ENCODE data around the gene NCK2. TPM values are rescaled to one million over a fixed set of nuclear protein-coding genes. Genes with fewer than 3 reads are reported as not detected.

The NCK2 gene
- total and polyA plus RNA-seq, 2 of the 4 experiments (the other 2 are of a cell fraction): 15.8 to 22.2 TPM

DNA sequence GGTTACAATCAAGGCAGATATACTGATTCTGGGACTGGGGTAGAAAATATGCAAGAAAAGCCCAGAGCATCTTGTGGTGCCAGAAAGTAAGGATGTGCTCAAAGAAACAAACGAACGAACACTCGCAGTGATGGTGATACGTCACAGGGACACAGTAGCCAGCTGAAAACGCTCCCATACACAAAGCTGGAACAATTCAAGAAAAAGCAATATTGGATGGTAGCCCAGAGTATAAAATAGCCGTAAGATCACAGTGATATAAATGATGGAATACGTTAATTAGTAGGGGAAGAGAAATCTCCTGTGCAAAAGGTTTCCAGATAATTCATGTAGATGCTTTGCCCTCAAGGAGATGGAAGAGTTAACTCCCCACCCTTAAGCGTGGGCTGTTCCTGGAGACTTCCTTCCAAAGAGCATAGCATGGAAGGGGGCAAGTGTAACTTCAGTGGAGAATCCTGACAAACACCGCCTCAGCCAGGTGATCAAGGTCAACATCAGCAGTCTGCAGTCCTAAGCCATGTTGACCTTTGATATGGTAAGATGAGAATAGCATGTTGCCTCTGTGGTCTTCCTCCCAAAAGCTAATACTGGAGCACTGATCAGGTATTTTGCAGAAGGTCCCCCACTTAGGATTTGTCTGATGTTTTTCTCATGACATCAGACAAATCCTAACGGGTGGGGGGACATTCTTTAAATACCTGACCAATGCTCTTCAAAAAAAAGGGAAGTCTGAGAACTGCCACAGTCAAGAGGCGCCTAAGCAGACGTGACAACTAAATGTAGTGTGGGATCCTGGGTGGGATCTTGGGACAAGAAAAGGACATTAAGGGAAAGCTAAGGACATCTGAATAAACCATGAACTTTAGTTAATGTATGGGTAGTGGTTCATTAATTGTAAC lies 99.0 kb downstream of the NCK2 start:
- CTCF ChIA-PET: no interaction called here
- TF ChIP-seq RCOR1 (IDR thresholded peaks at IDR 0.05; ENCODE audit: insufficient replicate concordance, low read length) (no peak), FOS (IDR thresholded peaks at IDR 0.05; ENCODE audit: low read depth, low read length) (no peak), POLR2A (IDR thresholded peaks at IDR 0.05; ENCODE audit: low read depth, low read length) (no peak), RAD21 (IDR thresholded peaks at IDR 0.05; ENCODE audit: low read length) (no peak), CEBPB (IDR thresholded peaks at IDR 0.05; ENCODE audit: low read depth, low read length) (no peak), SMC3 (IDR thresholded peaks at IDR 0.05; ENCODE audit: low read depth, low read length) (no peak), MAFK (IDR thresholded peaks at IDR 0.05; ENCODE audit: low read depth, low read length) (no peak), MAZ (IDR thresholded peaks at IDR 0.05; ENCODE audit: borderline replicate concordance, low read depth, low read length) (no peak), MXI1 (IDR thresholded peaks at IDR 0.05; ENCODE audit: borderline replicate concordance, low read depth, low read length) (no peak), BHLHE40 (IDR thresholded peaks at IDR 0.05; ENCODE audit: low read depth, low read length) (no peak), RFX5 (IDR thresholded peaks at IDR 0.05; ENCODE audit: low read depth, low read length) (no peak), CHD1 (IDR thresholded peaks at IDR 0.05; ENCODE audit: low read depth, low read length) (no peak), NFE2L2 (IDR thresholded peaks at IDR 0.05; ENCODE audit: low read depth, low read length) (no peak)
- TF ChIP-seq, protein P1, sequence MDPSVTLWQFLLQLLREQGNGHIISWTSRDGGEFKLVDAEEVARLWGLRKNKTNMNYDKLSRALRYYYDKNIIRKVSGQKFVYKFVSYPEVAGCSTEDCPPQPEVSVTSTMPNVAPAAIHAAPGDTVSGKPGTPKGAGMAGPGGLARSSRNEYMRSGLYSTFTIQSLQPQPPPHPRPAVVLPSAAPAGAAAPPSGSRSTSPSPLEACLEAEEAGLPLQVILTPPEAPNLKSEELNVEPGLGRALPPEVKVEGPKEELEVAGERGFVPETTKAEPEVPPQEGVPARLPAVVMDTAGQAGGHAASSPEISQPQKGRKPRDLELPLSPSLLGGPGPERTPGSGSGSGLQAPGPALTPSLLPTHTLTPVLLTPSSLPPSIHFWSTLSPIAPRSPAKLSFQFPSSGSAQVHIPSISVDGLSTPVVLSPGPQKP (IDR thresholded peaks at IDR 0.05; ENCODE audit: borderline replicate concordance, low read depth, low read length): no peak
- TF ChIP-seq, protein P2, sequence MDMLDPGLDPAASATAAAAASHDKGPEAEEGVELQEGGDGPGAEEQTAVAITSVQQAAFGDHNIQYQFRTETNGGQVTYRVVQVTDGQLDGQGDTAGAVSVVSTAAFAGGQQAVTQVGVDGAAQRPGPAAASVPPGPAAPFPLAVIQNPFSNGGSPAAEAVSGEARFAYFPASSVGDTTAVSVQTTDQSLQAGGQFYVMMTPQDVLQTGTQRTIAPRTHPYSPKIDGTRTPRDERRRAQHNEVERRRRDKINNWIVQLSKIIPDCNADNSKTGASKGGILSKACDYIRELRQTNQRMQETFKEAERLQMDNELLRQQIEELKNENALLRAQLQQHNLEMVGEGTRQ (IDR thresholded peaks at IDR 0.05; ENCODE audit: low read depth, low read length): no peak

More for the DNA sequence above, 99.0 kb downstream of the NCK2 start:
- no TSS peak for BruUV-seq (replicated peaks)
- no peak overlapping the region for H2BK15ac ChIP-seq (ENCODE audit: low read depth, low read length)
- H4K20me1 ChIP-seq (ENCODE audit: insufficient read depth, low read length): peaks cover 12% of the 10 kb centered on the region
- H3K18ac ChIP-seq (ENCODE audit: low read depth, low read length): no peak overlapping the region
- H3K14ac ChIP-seq (replicated peaks; ENCODE audit: low read depth, low read length): peak overlapping the region; percentile 17
- H3K4me2 ChIP-seq (ENCODE audit: low read depth, low read length): no peak overlapping the region
- intact Hi-C loops (cut with micrococcal nuclease) (no loop called here), dilution Hi-C loops (cut with HindIII; ENCODE audit: low sequenced_read_pairs, unreplicated experiment) (no loop called here), in situ Hi-C loops (cut with MboI; ENCODE audit: low sequenced_read_pairs) (no loop called here)
- no peak overlapping the region for H3K4me3 ChIP-seq (ENCODE audit: insufficient read depth, low read depth, low read length)
- POLR2A ChIA-PET (ENCODE audit: unreplicated experiment): no interaction called here
- H3K27me3 ChIP-seq (ENCODE audit: control insufficient read depth, insufficient read depth, low read length): no peaks in the 10 kb centered on the region
- 100% methylated on average over 1 of the region's 12 CpGs; no CpG with 5 or more reads in 1 of the 2 experiments for WGBS, 2 experiments (ENCODE audit: extremely low coverage in 2 of 2, insufficient read length in 1 of 2)
- H3K27ac ChIP-seq (ENCODE audit: insufficient read depth, low read length): no peak overlapping the region
- no peak overlapping the region for H4K5ac ChIP-seq (ENCODE audit: low read depth, low read length)
- peaks cover 3% of the 10 kb centered on the region; the same call in 1 of the 2 replicates for H3K9me1 ChIP-seq (ENCODE audit: insufficient read depth, low read length)
- H2BK5ac ChIP-seq (ENCODE audit: low read depth, low read length, poor library complexity, severe bottlenecking): no peak overlapping the region
- H2AK9ac ChIP-seq (replicated peaks; ENCODE audit: low read depth, low read length, poor library complexity): no peak overlapping the region
- no peak for ATAC-seq (ENCODE audit: low read depth)
- no peak overlapping the region for H3K4ac ChIP-seq (ENCODE audit: low read depth, low read length)
- H2AFZ ChIP-seq (replicated peaks; ENCODE audit: low read length, poor library complexity): no peak overlapping the region
- no peak overlapping the region for H2BK120ac ChIP-seq (ENCODE audit: low read depth, low read length)
- no peaks in the 10 kb centered on the region for H3K36me3 ChIP-seq (ENCODE audit: control insufficient read depth, insufficient read depth, low read length)
- H2AK5ac ChIP-seq (ENCODE audit: low read depth, low read length): no peak overlapping the region
- no peak overlapping the region for H4K91ac ChIP-seq (ENCODE audit: insufficient read depth, low read depth, low read length)
- H3K9ac ChIP-seq (ENCODE audit: low read depth, low read length): no peak overlapping the region
- peaks cover 3% of the 10 kb centered on the region for H3K4me1 ChIP-seq (ENCODE audit: control insufficient read depth, insufficient read depth, low read length)
- peak overlapping the region; percentile 17; the same call in 1 of the 2 replicates for H3K23ac ChIP-seq (ENCODE audit: low read depth, low read length)
- H3K9me3 ChIP-seq (ENCODE audit: control insufficient read depth, insufficient read depth, low read length): no peaks in the 10 kb centered on the region
- no peak overlapping the region for H3K56ac ChIP-seq (ENCODE audit: extremely low read depth, insufficient read depth, low read length)
- H2BK20ac ChIP-seq (ENCODE audit: low read depth, low read length): no peak overlapping the region
- H3K79me1 ChIP-seq (ENCODE audit: low read depth in 1 of 2, low read length in 2 of 2): peaks cover 39 to 61% of the 10 kb centered on the region in 2 experiments
- H4K8ac ChIP-seq (ENCODE audit: low read depth in 2 of 2, low read length in 2 of 2): no peak overlapping the region
- no peak for DNase-seq

All from IMR-90 (cell line).